GM18505 (cell line): ENCODE measurements around the gene PHAF1.

Experiments
- ATAC-seq: cut with Tn5 transposase; IDR thresholded peaks from one replicate; pipeline ENCODE4 v1.9.1; 2021; ENCODE audit not compliant: unreplicated experiment
- POLR2A ChIP-seq: IDR thresholded peaks from 4 replicates; pipeline ENCODE4 v1.6.1; 2011; ENCODE audit warnings: borderline replicate concordance; ENCODE audit not compliant: insufficient read depth, insufficient read length; ENCODE audit errors: extremely low read depth

The PHAF1 gene

GRCh38 chr16:67176662-67177061 lies 66.9 kb downstream of the PHAF1 start:
- TF ChIP-seq POLR2A, result no peak
- ATAC-seq, result no peak

GRCh38 chr16:67177743-67178699 lies 68.3 kb downstream of the PHAF1 start:
- no peak for ATAC-seq

GRCh38 chr16:67179421-67180080 lies 69.8 kb downstream of the PHAF1 start:
- TF ChIP-seq POLR2A, result no peak
- no peak for ATAC-seq

More at GRCh38 chr16:67177743-67178699, 68.3 kb downstream of the PHAF1 start:
- TF ChIP-seq POLR2A, result no peak

- TF ChIP-seq POLR2A, result no peak
- ATAC-seq, result no peak
Observed at GRCh38 chr16:67180166-67180565, 70.4 kb downstream of the PHAF1 start.

GRCh38 chr16:67181346-67181745 lies 71.6 kb downstream of the PHAF1 start:
- no peak for TF ChIP-seq POLR2A
- ATAC-seq, result no peak

- no peak for TF ChIP-seq POLR2A
- no peak for ATAC-seq
Observed at GRCh38 chr16:67182288-67182687, 72.5 kb downstream of the PHAF1 start.

GRCh38 chr16:67183284-67183626 lies 73.5 kb downstream of the PHAF1 start:
- peak; percentile 47 for TF ChIP-seq POLR2A
- no peak for ATAC-seq

GRCh38 chr16:67183627-67184452 lies 74.1 kb downstream of the PHAF1 start, which contains the start of gene MATCAP1:
Gene MATCAP1, minus strand, starts transcription at chr16:67183963. Its CDS starts 3,353 bp downstream, at chr16:67180610.
- ATAC-seq, result peak; percentile 90
- TF ChIP-seq POLR2A, result peak; percentile 56

- TF ChIP-seq POLR2A, result no peak
- ATAC-seq, result peak; percentile 20
Observed at GRCh38 chr16:67184453-67184994, 74.8 kb downstream of the PHAF1 start.

GRCh38 chr16:67184995-67185650 lies 75.4 kb downstream of the PHAF1 start:
- no peak for ATAC-seq
- TF ChIP-seq POLR2A, result no peak

GRCh38 chr16:67185651-67186134 lies 76.0 kb downstream of the PHAF1 start:
- TF ChIP-seq POLR2A, result no peak
- no peak for ATAC-seq

- TF ChIP-seq POLR2A, result no peak
- ATAC-seq, result no peak
Observed at GRCh38 chr16:67186550-67186950, 76.8 kb downstream of the PHAF1 start.
